GM19438 (cell line): ENCODE results near the gene CTDSPL.

Experiments used
- ATAC-seq: cut with Tn5 transposase; IDR thresholded peaks from one replicate; pipeline ENCODE4 v1.9.1; 2021; ENCODE audit warnings: low read depth; ENCODE audit not compliant: unreplicated experiment

CTDSPL gene

GRCh38 chr3:37910671-37911400, 49.2 kb downstream of the CTDSPL start:
- ATAC-seq, result no peak

GRCh38 chr3:37912052-37912733, 50.5 kb downstream of the CTDSPL start:
- ATAC-seq, result no peak

GRCh38 chr3:37913522-37913921, 51.8 kb downstream of the CTDSPL start:
- no peak for ATAC-seq

- no peak for ATAC-seq
Measured at GRCh38 chr3:37916685-37917084, 55.0 kb downstream of the CTDSPL start.

GRCh38 chr3:37918627-37919026, 56.9 kb downstream of the CTDSPL start:
- ATAC-seq, result no peak

GRCh38 chr3:37920156-37920699, 58.5 kb downstream of the CTDSPL start:
- ATAC-seq, result no peak

- no peak for ATAC-seq
Measured at GRCh38 chr3:37921025-37921424, 59.3 kb downstream of the CTDSPL start.

GRCh38 chr3:37922721-37923568, 61.3 kb downstream of the CTDSPL start:
- no peak for ATAC-seq

GRCh38 chr3:37923569-37924040, 61.9 kb downstream of the CTDSPL start:
- no peak for ATAC-seq

- ATAC-seq, result no peak
Measured at GRCh38 chr3:37924453-37924852, 62.8 kb downstream of the CTDSPL start.

GRCh38 chr3:37925157-37925556, 63.5 kb downstream of the CTDSPL start:
- no peak for ATAC-seq

- ATAC-seq, result no peak
Measured at GRCh38 chr3:37926611-37927010, 64.9 kb downstream of the CTDSPL start.

- ATAC-seq, result no peak
Measured at GRCh38 chr3:37930495-37930894, 68.8 kb downstream of the CTDSPL start.

- ATAC-seq, result no peak
Measured at GRCh38 chr3:37932505-37932904, 70.8 kb downstream of the CTDSPL start.

- ATAC-seq, result no peak
Measured at GRCh38 chr3:37934631-37935289, 73.1 kb downstream of the CTDSPL start.

GRCh38 chr3:37935290-37935668, 73.6 kb downstream of the CTDSPL start:
- no peak for ATAC-seq

- ATAC-seq, result no peak
Measured at GRCh38 chr3:37935756-37936666, 74.3 kb downstream of the CTDSPL start.

GRCh38 chr3:37937156-37937555, 75.5 kb downstream of the CTDSPL start:
- ATAC-seq, result no peak

GRCh38 chr3:37938011-37938410, 76.3 kb downstream of the CTDSPL start:
- no peak for ATAC-seq
